ENCODE measurements around the gene NTM.

DNA sequence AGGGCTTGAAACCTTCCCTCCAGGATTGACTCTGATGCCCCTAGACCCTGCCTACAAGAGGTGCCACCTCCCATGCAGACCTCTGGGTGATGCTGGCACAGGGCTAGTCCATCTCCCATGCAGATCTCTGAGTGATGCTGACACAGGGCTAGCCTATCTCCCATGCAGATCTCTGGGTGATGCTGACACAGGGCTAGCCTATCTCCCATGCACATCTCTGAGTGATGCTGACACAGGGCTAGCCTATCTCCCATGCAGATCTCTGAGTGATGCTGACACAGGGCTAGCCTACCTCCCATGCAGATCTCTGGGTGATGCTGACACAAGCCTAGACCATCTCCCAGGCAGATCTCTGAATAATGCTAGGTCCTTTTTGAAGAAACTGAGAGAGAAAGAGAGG, 321.7 kb downstream of the NTM start:
- TF ChIP-seq CTCF (IDR thresholded peaks at IDR 0.05; ENCODE audit: low read depth, low read length, poor library complexity, severe bottlenecking) = no peak
- no peak for TF ChIP-seq EZH2phosphoT487 (IDR thresholded peaks at IDR 0.05; ENCODE audit: borderline replicate concordance, low read length)
